ENCODE results near the gene SLC6A16. TPM values are rescaled to one million over a fixed set of nuclear protein-coding genes. Genes with fewer than 3 reads are reported as not detected.

Gene SLC6A16
- total RNA-seq, 1 experiment from 2014 or later: 3.2 TPM

GRCh38 chr19:49349567-49349966 lies 24.6 kb upstream of the SLC6A16 start:
- Histone ChIP-seq H4K8ac (replicated peaks; ENCODE audit: insufficient read length, low read depth, low read length) (no peak overlapping the region), H3K27me3 (ENCODE audit: insufficient read depth, low read length) (no peaks in the 10 kb centered on the region), H3K56ac (ENCODE audit: insufficient read length, low read depth, low read length) (no peak overlapping the region), H2AFZ (ENCODE audit: low read length) (no peak overlapping the region), H3K14ac (ENCODE audit: insufficient read depth, low read length) (no peak overlapping the region), H3K27ac (ENCODE audit: insufficient read length, low read depth, low read length) (no peak overlapping the region), H3K18ac (ENCODE audit: insufficient read length, low read depth, low read length) (no peak overlapping the region), H3T11ph (ENCODE audit: low read length) (no peak overlapping the region), H3K79me2 (ENCODE audit: insufficient read depth, low read length) (no peaks in the 10 kb centered on the region), H2AK5ac (ENCODE audit: insufficient read length, low read length) (no peak overlapping the region), H2BK20ac (ENCODE audit: low read depth, low read length, poor library complexity, severe bottlenecking) (no peak overlapping the region), H2BK5ac (ENCODE audit: insufficient read length, low read length) (no peak overlapping the region), H2BK15ac (ENCODE audit: low read depth, low read length) (no peak overlapping the region), H3K4me2 (ENCODE audit: insufficient read depth, insufficient read length, low read length) (no peak overlapping the region), H4K91ac (ENCODE audit: insufficient read length, low read depth, low read length) (no peak overlapping the region), H4K20me1 (ENCODE audit: control insufficient read depth, insufficient read depth, insufficient read length) (no peaks in the 10 kb centered on the region), H3K9me3 (ENCODE audit: control insufficient read depth, low read depth, low read length) (no peaks in the 10 kb centered on the region), H2BK120ac (ENCODE audit: low read depth, low read length, poor library complexity, severe bottlenecking) (no peak overlapping the region), H3K23me2 (ENCODE audit: insufficient read length, low read depth, low read length, poor library complexity, severe bottlenecking) (no peaks in the 10 kb centered on the region), H3K9ac (ENCODE audit: extremely low read depth, insufficient read length, low read length) (no peak overlapping the region), H4K5ac (ENCODE audit: insufficient read length, low read depth, low read length) (no peak overlapping the region), H3K4me1 (ENCODE audit: insufficient read depth, low read length) (no peaks in the 10 kb centered on the region), H3K79me1 (ENCODE audit: insufficient read depth, low read depth, low read length, poor library complexity, severe bottlenecking) (no peaks in the 10 kb centered on the region), H3K23ac (ENCODE audit: insufficient read length, low read depth, low read length) (no peak overlapping the region), H3K4ac (ENCODE audit: low read depth, low read length) (no peak overlapping the region), H2BK12ac (ENCODE audit: insufficient read length, low read depth, low read length) (no peak overlapping the region)
- H3K4me1 Mint-ChIP-seq: peaks cover 3 to 4% of the 10 kb centered on the region in 2 experiments; a peak in 2 of 4 replicates
- no peaks in the 10 kb centered on the region for H3K9me3 Mint-ChIP-seq
- H3K36me3 Mint-ChIP-seq (ENCODE audit: insufficient read depth in 1 of 3, low read depth in 3 of 3): peaks cover 80 to 98% (median 94%) of the 10 kb centered on the region in 3 experiments
- no CpG with 5 or more reads among the region's 2 CpGs for WGBS (ENCODE audit: extremely low coverage, insufficient read length, low lambda C conversion rate)
- peak overlapping the region; percentile 40 to 77 (median 72); a peak in 3 of 7 replicates for H3K27ac Mint-ChIP-seq
- no peak overlapping the region for H3K4me3 Mint-ChIP-seq
- no peak for TF ChIP-seq CTCF (conservative IDR thresholded peaks at IDR 0.05)
- H3K27me3 Mint-ChIP-seq (ENCODE audit: low read depth): no peaks in the 10 kb centered on the region
- no peak for DNase-seq
